ENCODE measurements around the gene RFPL4A. TPM values are rescaled to one million over a fixed set of nuclear protein-coding genes. Genes with fewer than 3 reads are reported as not detected.

The RFPL4A gene
- total RNA-seq, 1 experiment from 2014 or later = not detected

DNA sequence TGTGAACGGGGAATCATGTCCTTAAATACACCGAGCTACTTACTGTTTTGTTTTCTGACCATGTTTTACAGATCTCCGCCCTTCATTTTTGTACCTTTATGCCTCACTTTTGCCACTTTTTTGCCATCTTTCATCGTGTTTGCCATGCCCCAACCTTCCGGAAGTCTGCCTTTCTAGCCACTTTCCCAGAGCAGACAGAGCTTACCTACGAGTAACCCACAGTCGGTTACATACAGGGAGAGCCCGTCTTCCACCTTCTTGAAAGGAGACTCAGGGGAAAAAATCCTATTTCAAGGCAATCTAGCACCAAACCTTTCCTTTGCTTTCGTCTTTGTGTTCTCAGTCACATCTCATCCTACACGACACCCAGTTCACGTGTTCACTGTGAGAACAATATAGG is 36.1 kb downstream of the RFPL4A start:
- Histone ChIP-seq H2BK12ac (ENCODE audit: insufficient read length, low read depth, low read length) (no peak overlapping the region), H3K9me3 (ENCODE audit: control insufficient read depth, low read depth, low read length) (peaks cover 90% of the 10 kb centered on the region)

More for the DNA sequence above, 36.1 kb downstream of the RFPL4A start:
- no peak overlapping the region for H3K4ac ChIP-seq (ENCODE audit: low read depth, low read length)
- no peaks in the 10 kb centered on the region for H3K4me1 ChIP-seq (ENCODE audit: insufficient read depth, low read length)
- Mint-ChIP-seq H3K27me3 (ENCODE audit: low read depth) (peaks cover 4% of the 10 kb centered on the region), H3K27ac (no peak overlapping the region), H3K36me3 (ENCODE audit: insufficient read depth in 1 of 3, low read depth in 3 of 3) (peaks cover 6 to 39% (median 13%) of the 10 kb centered on the region in 3 experiments; a peak in 6 of 7 replicates), H3K4me3 (no peak overlapping the region), H3K9me3 (peaks cover 86 to 89% of the 10 kb centered on the region in 2 experiments), H3K4me1 (no peaks in the 10 kb centered on the region)
- H3K9ac ChIP-seq (ENCODE audit: extremely low read depth, insufficient read length, low read length) = no peak overlapping the region
- no peak overlapping the region for H2AK5ac ChIP-seq (ENCODE audit: insufficient read length, low read length)
- no peak overlapping the region for H3K14ac ChIP-seq (ENCODE audit: insufficient read depth, low read length)
- H3K56ac ChIP-seq (ENCODE audit: insufficient read length, low read depth, low read length) = no peak overlapping the region
- no peak overlapping the region for H2BK120ac ChIP-seq (ENCODE audit: low read depth, low read length, poor library complexity, severe bottlenecking)
- H3K79me2 ChIP-seq (ENCODE audit: insufficient read depth, low read length) = no peaks in the 10 kb centered on the region
- H3K23me2 ChIP-seq (ENCODE audit: insufficient read length, low read depth, low read length, poor library complexity, severe bottlenecking) = no peaks in the 10 kb centered on the region
- no peak overlapping the region for H3T11ph ChIP-seq (ENCODE audit: low read length)
- H4K91ac ChIP-seq (ENCODE audit: insufficient read length, low read depth, low read length) = no peak overlapping the region
- no peak overlapping the region for H3K23ac ChIP-seq (ENCODE audit: insufficient read length, low read depth, low read length)
- no peaks in the 10 kb centered on the region for H4K20me1 ChIP-seq (ENCODE audit: control insufficient read depth, insufficient read depth, insufficient read length)
- H2BK15ac ChIP-seq (ENCODE audit: low read depth, low read length) = no peak overlapping the region
- H3K4me2 ChIP-seq (ENCODE audit: insufficient read depth, insufficient read length, low read length) = no peak overlapping the region
- no peak overlapping the region for H2AFZ ChIP-seq (ENCODE audit: low read length)
- no peaks in the 10 kb centered on the region for H3K79me1 ChIP-seq (ENCODE audit: insufficient read depth, low read depth, low read length, poor library complexity, severe bottlenecking)
- no peak overlapping the region for H2BK5ac ChIP-seq (ENCODE audit: insufficient read length, low read length)
- no CpG with 5 or more reads among the region's 11 CpGs for WGBS (ENCODE audit: extremely low coverage, insufficient read length, low lambda C conversion rate)
- H2BK20ac ChIP-seq (ENCODE audit: low read depth, low read length, poor library complexity, severe bottlenecking) = no peak overlapping the region
- H4K8ac ChIP-seq (replicated peaks; ENCODE audit: insufficient read length, low read depth, low read length) = no peak overlapping the region
- TF ChIP-seq, protein P1, sequence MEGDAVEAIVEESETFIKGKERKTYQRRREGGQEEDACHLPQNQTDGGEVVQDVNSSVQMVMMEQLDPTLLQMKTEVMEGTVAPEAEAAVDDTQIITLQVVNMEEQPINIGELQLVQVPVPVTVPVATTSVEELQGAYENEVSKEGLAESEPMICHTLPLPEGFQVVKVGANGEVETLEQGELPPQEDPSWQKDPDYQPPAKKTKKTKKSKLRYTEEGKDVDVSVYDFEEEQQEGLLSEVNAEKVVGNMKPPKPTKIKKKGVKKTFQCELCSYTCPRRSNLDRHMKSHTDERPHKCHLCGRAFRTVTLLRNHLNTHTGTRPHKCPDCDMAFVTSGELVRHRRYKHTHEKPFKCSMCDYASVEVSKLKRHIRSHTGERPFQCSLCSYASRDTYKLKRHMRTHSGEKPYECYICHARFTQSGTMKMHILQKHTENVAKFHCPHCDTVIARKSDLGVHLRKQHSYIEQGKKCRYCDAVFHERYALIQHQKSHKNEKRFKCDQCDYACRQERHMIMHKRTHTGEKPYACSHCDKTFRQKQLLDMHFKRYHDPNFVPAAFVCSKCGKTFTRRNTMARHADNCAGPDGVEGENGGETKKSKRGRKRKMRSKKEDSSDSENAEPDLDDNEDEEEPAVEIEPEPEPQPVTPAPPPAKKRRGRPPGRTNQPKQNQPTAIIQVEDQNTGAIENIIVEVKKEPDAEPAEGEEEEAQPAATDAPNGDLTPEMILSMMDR (conservative IDR thresholded peaks at IDR 0.05) = no peak
- no peak overlapping the region for H3K18ac ChIP-seq (ENCODE audit: insufficient read length, low read depth, low read length)
- no peak overlapping the region for H4K5ac ChIP-seq (ENCODE audit: insufficient read length, low read depth, low read length)
- no peak overlapping the region for H3K27ac ChIP-seq (ENCODE audit: insufficient read length, low read depth, low read length)
- H3K27me3 ChIP-seq (ENCODE audit: insufficient read depth, low read length) = no peaks in the 10 kb centered on the region
- DNase-seq = no peak

Data from H9 (cell line).